Measurements from ENCODE around the gene PYGO1. TPM values are rescaled to one million over a fixed set of nuclear protein-coding genes. Genes with fewer than 3 reads are reported as not detected.

PYGO1 gene
- total RNA-seq, 1 donor from 2014 or later: 5.2 TPM

GRCh38 chr15:55530861-55531313 lies 57.3 kb downstream of the PYGO1 start:
- TF ChIP-seq CTCF (IDR thresholded peaks at IDR 0.05; ENCODE audit: borderline replicate concordance): no peak
- intact Hi-C loops (cut with micrococcal nuclease): no loop called here
- H3K27ac ChIP-seq (replicated peaks): no peak overlapping the region
- H3K4me1 ChIP-seq: no peaks in the 10 kb centered on the region
- H3K9me3 ChIP-seq (replicated peaks): no peaks in the 10 kb centered on the region
- no peak overlapping the region for H3K4me3 ChIP-seq
- H3K27me3 ChIP-seq (ENCODE audit: low read depth): peaks cover 14% of the 10 kb centered on the region
- DNase-seq: no peak
- H3K36me3 ChIP-seq: no peaks in the 10 kb centered on the region

GRCh38 chr15:55528812-55529211 lies 59.3 kb downstream of the PYGO1 start:
- Histone ChIP-seq H3K27me3 (ENCODE audit: low read depth) (peaks cover 28% of the 10 kb centered on the region), H3K9me3 (replicated peaks) (no peaks in the 10 kb centered on the region), H3K36me3 (no peaks in the 10 kb centered on the region), H3K4me1 (no peaks in the 10 kb centered on the region), H3K27ac (replicated peaks) (no peak overlapping the region), H3K4me3 (no peak overlapping the region)
- intact Hi-C loops (cut with micrococcal nuclease): no loop called here
- DNase-seq: no peak
- no peak for TF ChIP-seq CTCF (IDR thresholded peaks at IDR 0.05; ENCODE audit: borderline replicate concordance)

- Histone ChIP-seq H3K9me3 (replicated peaks) (no peaks in the 10 kb centered on the region), H3K4me1 (no peaks in the 10 kb centered on the region)
Observed at GRCh38 chr15:55527150-55527549, 61.0 kb downstream of the PYGO1 start.

GRCh38 chr15:55526559-55527036 lies 61.5 kb downstream of the PYGO1 start:
- H3K27me3 ChIP-seq (ENCODE audit: low read depth): peaks cover 28% of the 10 kb centered on the region
- DNase-seq: no peak
- no peak overlapping the region for H3K27ac ChIP-seq (replicated peaks)
- intact Hi-C loops (cut with micrococcal nuclease): no loop called here
- TF ChIP-seq CTCF (IDR thresholded peaks at IDR 0.05; ENCODE audit: borderline replicate concordance): peak; percentile 59
- no peaks in the 10 kb centered on the region for H3K4me1 ChIP-seq
- H3K9me3 ChIP-seq (replicated peaks): no peaks in the 10 kb centered on the region
- no peak overlapping the region for H3K4me3 ChIP-seq
- no peaks in the 10 kb centered on the region for H3K36me3 ChIP-seq

More at GRCh38 chr15:55527150-55527549, 61.0 kb downstream of the PYGO1 start:
- peaks cover 28% of the 10 kb centered on the region for H3K27me3 ChIP-seq (ENCODE audit: low read depth)
- no peak overlapping the region for H3K4me3 ChIP-seq
- H3K27ac ChIP-seq (replicated peaks): no peak overlapping the region
- TF ChIP-seq CTCF (IDR thresholded peaks at IDR 0.05; ENCODE audit: borderline replicate concordance): no peak
- no peaks in the 10 kb centered on the region for H3K36me3 ChIP-seq
- no peak for DNase-seq
- intact Hi-C loops (cut with micrococcal nuclease): no loop called here

GRCh38 chr15:55522742-55523450 lies 65.2 kb downstream of the PYGO1 start:
- no peak for TF ChIP-seq CTCF (IDR thresholded peaks at IDR 0.05; ENCODE audit: borderline replicate concordance)
- no peaks in the 10 kb centered on the region for H3K4me1 ChIP-seq
- H3K36me3 ChIP-seq: no peaks in the 10 kb centered on the region
- H3K27ac ChIP-seq (replicated peaks): no peak overlapping the region
- H3K4me3 ChIP-seq: no peak overlapping the region
- H3K27me3 ChIP-seq (ENCODE audit: low read depth): peaks cover 28% of the 10 kb centered on the region
- intact Hi-C loops (cut with micrococcal nuclease): no loop called here
- H3K9me3 ChIP-seq (replicated peaks): no peaks in the 10 kb centered on the region
- no peak for DNase-seq
